HepG2 (cell line): ENCODE measurements around the gene UAP1L1.

Experiments
- ATF2 ChIP-seq: sonication (generic); formaldehyde crosslinking; IDR thresholded peaks from 2 replicates; pipeline ENCODE4 v1.4.0; 2020; ENCODE audit warnings: missing genetic modification reagents
- CTCF ChIP-seq: sonication (generic); formaldehyde crosslinking; IDR thresholded peaks from 2 replicates; pipeline ENCODE4 v1.5.0; 2020; ENCODE audit warnings: mild to moderate bottlenecking, missing genetic modification reagents, moderate library complexity
- EZH2 ChIP-seq: conservative IDR thresholded peaks from 2 replicates; pipeline ENCODE4 v1.6.1; 2012; ENCODE audit warnings: mild to moderate bottlenecking, low read depth, low read length, moderate library complexity
- FOXM1 ChIP-seq: sonication (generic); formaldehyde crosslinking; IDR thresholded peaks from 2 replicates; pipeline ENCODE4 v1.5.0; 2020; ENCODE audit warnings: missing genetic modification reagents
- GTF2F1 ChIP-seq: fragments of 150-350 bp; IDR thresholded peaks from 2 replicates; pipeline ENCODE4 v1.6.1; 2014; ENCODE audit warnings: low read length
- HNF4A ChIP-seq: sonication (generic); formaldehyde crosslinking; IDR thresholded peaks from 2 replicates; pipeline ENCODE4 v1.4.0; 2020; ENCODE audit warnings: missing genetic modification reagents

- TF ChIP-seq GTF2F1 (no peak), HNF4A (CRISPR knock-in tag) (no peak), FOXM1 (CRISPR knock-in tag) (no peak), ATF2 (no peak), CTCF (CRISPR knock-in tag) (no peak), EZH2 (no peak)
Observed at GRCh38 chr9:137097761-137098462, 20.6 kb downstream of the UAP1L1 start.
